Measurements from ENCODE around the gene ABCB8. TPM values are rescaled to one million over a fixed set of nuclear protein-coding genes. Genes with fewer than 3 reads are reported as not detected.

The ABCB8 gene
- total and polyA plus RNA-seq, 2 of the 8 experiments (the other 6 are each of a cell fraction or from before 2014, with no cell fraction given): 17.7 to 27.0 TPM

DNA sequence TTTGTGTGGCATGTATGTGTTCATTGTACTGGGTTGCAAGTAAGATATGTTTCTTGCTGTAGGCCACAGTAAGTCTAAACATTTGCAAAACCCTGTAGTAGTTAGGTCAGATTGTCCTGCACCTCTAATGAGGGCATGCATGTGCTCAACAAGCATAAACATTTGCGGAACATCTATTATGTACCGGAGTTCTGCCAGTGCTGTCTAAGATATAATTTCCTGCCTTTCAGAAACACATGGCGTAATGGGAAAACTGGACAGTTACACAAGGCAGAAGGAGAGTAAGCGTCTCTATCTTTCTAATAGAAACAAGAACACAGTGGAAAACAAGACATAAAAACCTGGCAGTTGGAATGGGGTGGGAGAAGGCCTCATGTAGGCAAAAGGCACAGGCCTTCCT, 2.8 kb downstream of the ABCB8 start (continued):
- TF ChIP-seq, protein P1, sequence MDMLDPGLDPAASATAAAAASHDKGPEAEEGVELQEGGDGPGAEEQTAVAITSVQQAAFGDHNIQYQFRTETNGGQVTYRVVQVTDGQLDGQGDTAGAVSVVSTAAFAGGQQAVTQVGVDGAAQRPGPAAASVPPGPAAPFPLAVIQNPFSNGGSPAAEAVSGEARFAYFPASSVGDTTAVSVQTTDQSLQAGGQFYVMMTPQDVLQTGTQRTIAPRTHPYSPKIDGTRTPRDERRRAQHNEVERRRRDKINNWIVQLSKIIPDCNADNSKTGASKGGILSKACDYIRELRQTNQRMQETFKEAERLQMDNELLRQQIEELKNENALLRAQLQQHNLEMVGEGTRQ (IDR thresholded peaks at IDR 0.05; ENCODE audit: low read length): no peak
- TF ChIP-seq SIRT6 (IDR thresholded peaks at IDR 0.05; ENCODE audit: low read length): no peak
- no peak for TF ChIP-seq CEBPB (IDR thresholded peaks at IDR 0.05; ENCODE audit: low read depth, low read length)
